GM18519 (cell line): ENCODE measurements around the gene FNBP1L.
"Not testable (repeated sequence)": the region's sequence is repeated elsewhere in the genome, so short reads cannot be mapped to it uniquely, and the experiment has no call there.

Experiments
- ATAC-seq: cut with Tn5 transposase; IDR thresholded peaks from one replicate; pipeline ENCODE4 v1.9.1; 2021; ENCODE audit warnings: mild to moderate bottlenecking, moderate library complexity; ENCODE audit not compliant: unreplicated experiment, low FRiP score

The FNBP1L gene

DNA sequence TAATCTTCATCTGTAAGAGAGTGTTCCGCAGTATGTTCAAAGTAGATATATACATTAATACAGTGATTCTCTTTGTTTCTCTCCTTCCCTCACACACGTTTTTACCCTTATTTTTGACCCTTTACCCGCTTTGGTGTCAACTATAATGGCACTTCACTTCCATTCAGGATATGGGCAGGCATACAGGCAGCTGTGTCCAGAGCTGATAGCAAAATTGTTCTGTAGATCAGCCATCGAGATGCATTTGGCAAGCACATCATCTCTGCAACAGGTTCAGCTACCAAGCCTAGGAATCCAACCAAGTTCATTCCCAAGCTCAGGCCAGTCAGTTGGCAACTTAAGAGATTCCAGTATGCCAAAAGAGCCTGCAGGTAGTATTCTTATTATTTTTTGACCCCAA lies 74.8 kb downstream of the FNBP1L start:
- ATAC-seq, result no peak

DNA sequence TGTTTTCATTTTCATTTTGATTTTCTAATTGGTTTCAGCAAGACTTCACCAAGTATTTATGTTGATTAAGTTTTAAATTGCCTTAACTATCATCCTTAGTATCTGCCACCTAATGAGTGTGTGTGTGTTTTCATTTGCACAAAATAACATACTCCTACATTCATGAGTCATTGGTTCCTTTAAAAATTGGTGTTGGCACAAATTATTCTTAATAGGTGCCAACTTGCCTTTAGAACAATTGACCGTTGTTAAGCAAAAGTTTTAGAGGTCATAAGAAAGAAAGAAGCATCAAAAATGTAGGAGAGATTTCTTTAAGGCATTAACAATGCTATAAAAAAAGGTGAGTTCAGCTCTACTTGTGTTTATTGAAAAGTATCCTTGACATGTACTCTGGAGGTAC lies 77.5 kb downstream of the FNBP1L start:
- ATAC-seq, result no peak

DNA sequence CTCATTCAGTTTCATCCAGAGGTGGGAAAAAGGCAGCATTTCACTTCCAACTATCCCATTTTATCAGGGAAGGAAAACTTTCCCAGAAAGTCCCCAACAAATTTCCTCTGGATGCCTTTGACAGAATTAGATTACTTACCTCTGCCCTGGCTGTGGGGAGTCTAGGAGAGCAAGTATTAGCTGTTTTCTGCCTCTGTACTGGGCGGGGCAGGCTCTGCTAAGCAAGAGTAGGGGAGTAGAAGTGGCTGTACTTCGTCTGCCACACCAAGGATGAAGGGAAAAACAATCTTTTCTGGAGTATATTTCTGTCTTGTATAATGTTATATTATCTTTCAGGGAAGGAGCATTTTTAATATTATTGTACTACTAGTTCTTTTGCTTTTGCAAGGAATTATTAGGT lies 78.5 kb downstream of the FNBP1L start:
- ATAC-seq, result no peak

DNA sequence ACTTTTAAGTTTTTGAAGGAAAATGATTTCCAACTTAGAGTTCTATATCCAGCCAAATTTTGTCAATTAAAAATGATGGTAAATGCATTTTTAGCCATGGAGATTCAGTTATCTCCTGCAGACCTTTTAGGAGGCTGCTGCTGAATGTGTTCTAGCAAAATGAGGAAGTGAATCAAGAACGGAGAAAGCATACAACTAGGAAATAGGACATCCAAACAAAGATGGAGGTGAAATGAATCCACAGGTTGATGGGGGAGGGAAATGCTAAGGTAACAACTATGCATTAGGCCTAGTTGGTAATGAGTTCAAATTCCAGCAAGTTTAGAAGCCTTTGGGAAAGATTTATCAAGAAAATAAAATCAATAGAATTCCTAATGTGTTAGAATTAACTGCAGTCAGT lies 80.5 kb downstream of the FNBP1L start:
- ATAC-seq, result no peak

DNA sequence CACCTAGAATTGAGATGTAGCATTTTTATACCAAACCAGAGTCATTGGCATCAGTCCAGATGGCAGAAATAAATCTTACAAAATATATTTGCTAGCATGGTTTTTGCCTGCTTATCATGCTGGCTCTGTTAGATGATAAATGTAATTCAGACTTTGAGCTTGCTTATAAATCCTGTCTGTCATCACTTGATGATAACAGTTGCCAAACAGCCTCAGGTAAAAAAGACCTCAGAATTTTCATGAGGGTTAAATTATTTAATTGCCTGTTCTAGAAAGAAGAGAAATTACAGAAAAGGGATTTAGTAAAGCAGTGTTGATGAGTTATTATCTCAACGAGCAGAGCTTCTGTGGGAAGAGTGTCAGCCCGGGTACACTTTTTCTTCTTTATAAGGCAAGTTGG lies 83.3 kb downstream of the FNBP1L start:
- no peak for ATAC-seq

DNA sequence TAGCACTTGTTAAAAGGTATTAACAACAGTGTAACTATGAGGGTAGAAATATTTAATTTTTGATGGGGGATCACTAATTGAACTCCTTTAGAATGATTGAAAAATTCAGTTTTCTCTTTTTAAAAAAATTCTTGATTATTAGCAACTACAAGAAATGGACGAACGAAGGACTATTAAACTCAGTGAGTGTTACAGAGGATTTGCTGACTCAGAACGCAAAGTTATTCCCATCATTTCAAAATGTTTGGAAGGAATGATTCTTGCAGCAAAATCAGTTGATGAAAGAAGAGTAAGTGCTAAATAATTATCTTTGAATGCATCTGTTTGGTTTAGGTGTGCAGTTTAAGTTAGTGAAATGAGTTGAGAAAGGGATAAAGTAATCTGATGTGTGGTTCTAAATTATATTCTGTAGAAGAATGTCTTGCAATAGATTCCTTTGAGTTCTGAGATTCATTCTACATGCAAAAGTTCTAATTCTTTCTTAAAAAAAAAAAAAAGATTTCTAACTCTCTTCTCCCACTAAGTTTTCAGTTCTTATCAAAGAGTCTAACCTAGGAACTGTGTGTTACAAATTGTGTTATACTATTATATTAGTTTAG lies 85.0 kb downstream of the FNBP1L start:
- no peak for ATAC-seq

DNA sequence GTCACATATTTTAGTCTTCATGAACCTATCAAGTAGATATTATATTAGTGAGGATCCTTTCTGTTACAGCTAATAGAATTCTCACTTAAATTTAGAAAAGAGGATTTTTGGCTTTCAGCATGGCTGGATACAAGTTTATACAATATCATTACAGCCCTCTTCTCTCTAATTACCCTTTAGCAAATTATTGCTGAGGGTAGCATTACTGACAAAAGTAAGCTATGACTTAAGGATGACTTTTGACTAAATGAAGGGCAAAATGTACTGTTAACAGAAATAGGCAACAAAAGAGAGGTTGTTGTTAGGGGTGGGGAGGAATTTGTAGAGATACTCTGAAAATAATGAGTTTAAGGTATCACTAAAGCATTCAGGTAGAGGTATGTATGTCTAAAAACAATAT lies 85.8 kb downstream of the FNBP1L start:
- no peak for ATAC-seq

DNA sequence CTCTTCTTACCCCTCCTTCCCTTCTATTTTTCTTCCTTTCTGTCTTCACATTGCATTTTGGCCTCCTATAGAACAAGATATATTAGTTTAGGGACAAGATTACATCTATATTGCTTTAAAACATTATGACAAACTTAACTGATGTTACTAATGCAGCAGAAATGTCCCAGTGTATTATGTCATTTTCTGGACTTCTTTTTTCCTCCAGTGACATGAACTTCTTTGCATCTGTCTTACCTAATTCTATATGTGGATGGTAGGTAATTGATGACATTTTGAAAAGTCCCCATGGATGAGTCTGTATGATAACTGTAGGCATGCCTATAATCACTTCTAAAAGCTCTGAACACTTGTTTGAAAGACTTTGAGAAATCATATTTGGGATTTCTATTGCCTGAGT lies 89.5 kb downstream of the FNBP1L start:
- no peak for ATAC-seq

DNA sequence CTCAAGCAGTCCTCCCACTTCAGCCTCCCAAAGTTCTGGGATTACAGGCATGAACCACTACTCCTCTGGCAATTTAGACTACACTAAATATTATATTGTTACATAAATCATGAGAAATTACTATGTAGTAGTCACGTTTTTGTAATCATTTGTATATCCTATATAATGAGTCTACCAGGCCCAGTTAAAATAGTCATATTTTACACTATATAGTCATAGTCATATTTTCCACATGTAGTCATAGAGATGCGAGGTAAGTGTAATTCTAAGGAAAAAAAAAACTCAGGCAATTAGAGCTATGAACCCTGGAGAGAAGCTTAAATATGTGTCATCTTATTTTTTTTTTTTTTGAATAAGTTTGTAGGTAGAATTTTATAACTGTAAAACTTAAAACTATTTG lies 90.0 kb downstream of the FNBP1L start:
- no peak for ATAC-seq

DNA sequence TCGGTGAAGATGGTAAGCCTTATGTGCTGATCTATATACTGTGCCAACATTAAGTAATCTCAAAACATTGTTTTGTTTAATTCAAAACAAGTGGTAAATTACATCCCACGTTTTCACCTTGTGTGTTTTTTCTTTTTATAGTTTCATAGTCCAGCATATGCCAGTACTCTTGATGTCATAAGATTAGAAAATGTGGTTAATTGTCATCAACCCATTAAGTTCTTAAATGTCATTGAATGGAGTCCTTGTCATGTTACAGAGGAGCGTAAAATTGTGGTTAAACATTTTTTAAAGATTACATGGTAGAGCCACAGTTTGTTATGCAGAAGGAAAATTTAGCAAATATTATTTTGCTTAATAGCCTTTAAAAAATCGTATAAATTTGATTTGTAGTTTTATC lies 93.1 kb downstream of the FNBP1L start:
- no peak for ATAC-seq

DNA sequence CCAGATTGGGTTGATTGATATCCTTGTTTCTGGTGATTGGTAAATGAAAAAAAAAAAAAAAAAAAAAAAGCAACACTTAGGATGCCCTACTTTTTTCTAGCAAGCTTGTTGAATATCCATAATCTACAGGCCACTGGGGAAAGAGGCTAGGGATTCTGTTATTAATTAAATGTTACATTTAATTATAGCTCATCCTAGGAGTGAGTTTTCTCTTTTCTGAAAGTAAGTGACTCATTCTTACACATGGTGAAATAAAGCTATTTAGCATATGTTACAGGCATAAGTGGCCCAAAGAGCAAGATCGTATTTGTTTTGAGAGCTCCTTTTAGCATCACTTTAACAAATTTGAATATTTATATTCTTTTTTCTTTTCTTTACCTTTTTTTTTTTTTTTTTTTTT lies 94.5 kb downstream of the FNBP1L start:
- ATAC-seq, result no peak

DNA sequence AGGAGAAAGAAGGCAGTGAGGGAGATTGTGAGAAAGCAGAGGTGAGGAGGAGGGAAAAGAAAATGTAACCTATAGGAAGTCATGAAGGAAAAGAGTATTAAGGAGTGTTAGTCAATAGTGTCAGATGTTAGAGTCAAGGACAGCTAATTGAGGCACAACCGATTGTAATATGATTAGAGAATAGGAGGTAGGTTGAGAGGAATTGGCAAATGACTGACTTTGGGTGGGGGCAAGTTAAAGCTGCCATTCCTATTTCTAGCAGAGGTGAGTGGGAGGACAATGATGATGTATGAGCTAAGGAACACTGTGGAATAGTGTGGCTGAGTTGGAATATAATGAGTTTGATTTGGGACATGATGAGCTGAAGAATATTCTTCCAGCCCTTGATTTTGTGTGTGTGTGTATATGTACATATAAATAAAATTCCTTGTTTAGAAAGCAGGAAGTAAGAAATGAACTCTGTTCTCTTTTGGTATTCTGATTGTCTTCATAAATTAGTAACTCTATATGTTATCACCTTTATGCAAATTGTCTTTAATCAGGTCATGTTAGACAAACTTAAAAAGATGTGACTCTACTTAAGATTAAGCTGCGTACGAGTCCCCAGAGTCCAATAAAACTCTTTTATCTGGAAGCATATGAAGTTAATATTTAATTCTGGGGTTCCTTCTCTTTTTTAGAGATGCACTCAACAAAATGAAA lies 98.4 kb downstream of the FNBP1L start:
- no peak for ATAC-seq

DNA sequence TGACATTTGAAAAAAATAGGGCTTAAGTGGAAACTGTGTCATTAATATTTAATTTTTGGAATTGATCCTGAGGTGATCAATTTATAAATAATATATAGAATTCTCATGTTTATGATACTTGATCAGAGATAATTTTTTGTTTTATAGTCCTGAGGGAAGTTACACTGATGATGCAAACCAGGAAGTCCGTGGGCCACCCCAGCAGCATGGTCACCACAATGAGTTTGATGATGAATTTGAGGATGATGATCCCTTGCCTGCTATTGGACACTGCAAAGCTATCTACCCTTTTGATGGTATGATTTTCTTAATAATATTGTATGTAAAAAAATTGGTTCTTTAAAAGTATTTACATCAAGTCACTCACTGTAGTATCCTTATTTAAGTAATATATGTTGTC lies 101.2 kb downstream of the FNBP1L start:
- no peak for ATAC-seq

DNA sequence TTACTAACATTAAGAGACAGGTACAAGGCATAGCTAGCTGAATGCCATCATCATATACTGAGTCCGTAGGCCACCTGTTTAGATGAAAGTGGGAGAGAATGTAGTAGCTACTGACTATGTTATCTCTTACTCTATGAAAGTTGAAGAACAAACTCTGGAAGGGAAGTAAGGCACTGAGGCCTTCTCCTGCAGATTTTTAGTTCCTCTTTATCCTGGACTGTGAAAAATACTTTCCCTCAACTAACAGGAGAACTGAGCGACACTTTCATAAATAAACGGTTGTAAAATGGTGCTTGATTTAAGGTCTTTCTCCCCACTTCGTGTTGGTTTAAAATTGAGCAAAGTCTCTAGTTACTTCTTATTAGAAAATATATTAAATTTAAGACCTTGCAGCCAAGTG lies 101.9 kb downstream of the FNBP1L start:
- ATAC-seq, result no peak

DNA sequence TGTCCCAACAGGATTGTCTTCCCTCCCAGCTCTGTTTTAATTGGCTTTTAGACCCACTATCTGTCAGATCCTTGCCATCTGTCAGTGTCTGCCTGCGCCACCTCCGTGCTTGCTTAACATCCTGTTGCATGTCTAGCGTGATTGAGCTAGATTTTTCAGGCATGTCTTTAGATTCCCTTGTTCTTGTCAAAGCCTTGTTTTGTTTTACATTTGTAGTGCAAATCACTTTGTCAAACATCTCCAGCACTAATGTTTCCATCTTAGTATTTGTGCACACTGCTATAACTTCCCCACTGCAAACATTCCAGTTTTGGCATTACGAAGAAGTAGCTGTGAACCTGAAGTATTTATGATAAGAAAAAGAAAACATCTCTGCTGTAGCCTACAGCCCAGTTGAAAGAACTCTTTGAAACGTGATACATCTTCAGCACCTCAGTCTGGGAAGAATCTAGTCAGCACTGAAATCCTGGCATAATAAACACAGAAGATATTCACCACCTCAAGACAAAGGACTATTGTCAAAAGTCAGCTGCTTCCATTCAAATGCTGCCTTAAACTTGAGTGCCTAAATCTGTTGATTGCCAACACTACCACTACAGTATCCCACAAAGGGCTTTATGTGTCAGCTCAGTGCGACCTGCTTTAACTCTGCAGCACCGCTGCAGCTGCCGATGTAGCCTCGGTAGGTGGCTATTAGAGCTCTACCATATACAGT lies 105.0 kb downstream of the FNBP1L start:
- no peak for ATAC-seq

DNA sequence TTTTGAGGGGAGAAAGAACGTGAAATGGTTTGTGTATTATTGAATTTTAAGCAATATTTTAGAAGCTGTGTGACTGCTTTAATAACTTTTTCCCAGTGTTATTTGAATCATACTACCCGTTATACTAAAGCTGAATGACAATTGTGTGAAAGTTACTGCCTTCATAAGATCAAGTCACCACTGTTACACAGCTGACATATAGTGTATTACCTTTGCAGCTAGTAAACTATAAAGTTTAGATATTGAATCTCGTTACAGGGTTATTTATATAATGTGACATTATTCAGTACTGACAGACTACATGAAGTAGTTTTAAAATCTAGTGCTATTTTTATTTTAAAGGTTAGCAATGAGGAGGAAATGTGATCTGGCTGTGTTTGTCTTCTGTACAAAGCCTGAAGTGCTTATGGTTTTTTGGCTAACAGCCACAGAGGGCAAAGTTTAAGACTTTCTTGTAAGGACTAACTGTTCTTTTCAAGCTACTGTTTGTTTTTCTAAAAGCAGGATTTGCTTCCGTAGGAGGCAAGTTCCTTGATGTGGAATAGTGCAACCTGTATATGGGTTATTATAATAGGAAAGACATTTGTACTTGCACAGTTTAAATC lies 106.1 kb downstream of the FNBP1L start:
- ATAC-seq, result not testable (repeated sequence)

DNA sequence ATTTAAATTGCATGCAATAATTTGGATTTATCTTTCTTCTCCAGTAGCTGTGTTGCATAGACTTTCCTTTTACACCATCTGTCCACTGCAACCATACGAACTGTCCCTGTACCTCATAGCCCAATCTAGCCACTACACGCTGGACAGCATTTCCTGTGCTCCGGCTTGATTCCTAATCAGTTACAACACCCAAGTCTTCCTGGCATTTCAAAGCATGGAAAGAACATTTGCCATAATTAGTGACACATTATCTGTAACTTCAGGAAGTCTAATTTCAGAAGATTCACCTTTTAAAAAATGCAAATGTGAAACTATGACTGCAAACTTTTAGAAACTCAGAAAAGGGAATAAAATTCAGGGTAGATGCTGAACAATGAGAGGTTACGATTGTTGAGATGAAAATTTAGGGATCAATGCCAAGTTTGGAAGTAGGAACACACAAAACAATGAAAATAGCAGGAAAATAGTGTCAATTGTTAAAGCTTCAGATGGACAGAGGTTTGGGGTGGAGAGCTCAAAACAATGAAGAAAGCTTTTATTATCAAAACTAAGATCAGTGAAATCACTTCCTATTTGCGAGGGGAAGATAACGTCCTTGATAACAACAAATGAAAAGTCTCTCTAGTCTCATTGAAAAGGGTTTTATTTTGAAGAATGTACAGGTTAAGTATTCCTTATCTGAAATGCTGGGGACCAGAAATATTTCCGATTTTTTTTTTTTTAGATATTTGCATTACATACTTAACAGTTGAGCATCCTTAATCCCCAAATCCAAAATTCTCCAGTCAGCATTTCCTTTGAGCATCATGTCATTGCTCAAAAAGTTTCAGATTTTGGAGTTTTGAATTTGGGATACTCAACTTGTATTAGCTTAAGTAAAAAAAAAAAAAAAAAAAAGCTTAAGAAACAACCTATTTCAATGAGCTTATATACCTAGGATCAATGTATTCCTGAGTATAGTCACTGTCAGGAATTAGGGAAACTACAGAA lies 107.3 kb downstream of the FNBP1L start:
- ATAC-seq, result no peak

DNA sequence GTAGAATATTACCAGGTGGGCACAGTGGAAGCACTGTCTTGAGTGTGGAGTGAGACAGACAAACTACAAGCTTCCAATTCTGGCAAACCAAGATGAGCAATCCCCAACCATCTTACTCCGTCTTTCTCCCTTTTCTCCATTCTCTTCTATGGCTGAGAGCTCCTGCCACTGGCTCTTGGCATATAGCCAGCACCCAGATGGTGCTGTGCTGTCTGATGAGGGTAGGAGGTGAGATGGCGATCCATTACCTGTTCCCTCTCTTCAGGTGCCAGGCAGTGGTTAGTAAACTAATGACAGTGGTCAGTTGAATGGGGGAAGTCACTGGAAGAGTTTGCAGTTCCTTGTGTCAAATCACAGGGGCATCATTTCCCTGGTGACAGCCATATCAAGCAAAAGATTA lies 108.4 kb downstream of the FNBP1L start:
- ATAC-seq, result no peak

DNA sequence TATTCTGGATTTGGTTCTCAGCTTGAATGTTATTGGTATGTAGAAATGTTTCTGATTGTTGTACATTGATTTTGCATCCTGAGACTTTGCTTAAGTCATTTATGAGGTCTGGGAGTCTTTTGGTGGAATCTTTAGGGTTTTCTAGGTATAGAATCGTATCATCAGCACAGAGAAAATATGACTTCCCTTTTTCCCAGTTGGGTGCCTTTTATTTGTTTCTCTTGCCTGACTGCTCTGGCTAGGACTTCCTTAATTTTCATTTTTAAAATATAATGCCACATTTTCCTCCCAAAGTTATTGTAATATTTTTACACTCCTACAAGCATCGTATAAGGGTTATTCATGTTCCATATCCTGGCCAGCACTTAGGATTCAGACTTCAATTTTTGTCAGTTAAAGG lies 111.1 kb downstream of the FNBP1L start:
- no peak for ATAC-seq

DNA sequence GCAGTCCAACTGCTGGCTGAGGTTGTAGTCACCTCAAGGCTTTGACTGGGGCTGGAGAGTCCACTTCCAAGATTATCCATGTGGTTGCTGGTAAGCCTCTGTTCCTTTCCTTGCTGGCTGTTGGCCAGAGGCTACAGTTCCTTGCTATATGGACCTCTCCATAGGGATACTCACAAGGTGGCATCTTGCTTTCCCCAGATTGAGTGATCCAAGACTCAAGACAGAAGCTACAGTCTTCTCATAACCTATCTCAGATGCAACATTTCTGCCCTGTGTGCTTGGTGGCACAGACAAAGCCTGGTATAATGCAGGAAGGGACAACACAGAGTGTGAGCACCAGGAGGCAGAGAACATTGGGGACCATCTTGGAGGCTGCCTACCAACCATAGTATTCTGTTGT lies 111.8 kb downstream of the FNBP1L start:
- ATAC-seq, result no peak
